ENCODE data around the gene SMIM36.

SMIM36 gene

DNA sequence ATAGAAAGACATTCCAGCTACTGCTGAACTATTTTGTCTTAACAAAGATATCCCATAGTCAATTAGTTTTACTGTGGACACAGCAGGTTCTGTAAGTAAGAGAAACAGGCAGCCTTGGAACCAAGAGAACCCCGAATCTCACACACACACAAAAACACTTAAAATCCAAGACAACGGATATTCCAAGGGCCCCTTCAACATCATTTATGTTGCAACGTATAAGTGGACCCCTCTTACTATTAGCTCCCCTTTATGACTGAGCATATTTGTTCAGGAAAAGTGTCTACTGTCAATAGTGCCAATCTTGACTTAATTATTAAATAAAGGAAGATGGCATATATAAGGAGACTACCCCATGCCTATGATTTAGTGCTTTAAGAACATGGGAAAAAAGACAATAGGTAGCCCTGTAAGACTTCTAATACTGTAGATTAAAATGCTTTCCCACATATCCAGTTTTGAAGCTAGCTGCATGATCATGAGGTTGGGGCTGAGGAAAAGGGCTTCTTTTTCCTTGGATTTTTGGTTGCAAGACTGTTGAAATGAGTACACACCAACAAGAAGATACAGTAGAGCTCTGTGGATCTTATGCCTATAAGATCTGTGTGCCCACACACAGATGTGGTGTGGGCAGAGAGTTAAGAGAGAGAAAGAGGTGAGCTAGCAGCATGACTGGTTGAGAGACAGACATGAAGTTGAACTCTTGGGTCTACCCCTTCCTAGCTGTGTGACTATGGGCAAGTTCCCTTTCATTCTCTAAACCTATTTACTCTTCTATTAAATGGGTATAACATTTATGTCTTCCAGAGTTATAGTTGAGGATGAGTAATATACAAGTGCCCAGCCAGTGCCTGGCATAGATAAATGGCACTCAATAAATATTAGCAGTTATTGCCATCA lies 92.6 kb downstream of the SMIM36 start:
- ChIA-PET CTCF (interaction anchor here (0.8 to 1.7 kb wide), 7 partner anchors 8 to 426 kb away, joined by 3 to 7 read pairs (median 3); no protein-coding TSS in a partner anchor), POLR2A (no interaction called here)
- DNase-seq (ENCODE audit: extremely low spot score), result no peak
- TF ChIP-seq, protein P1, sequence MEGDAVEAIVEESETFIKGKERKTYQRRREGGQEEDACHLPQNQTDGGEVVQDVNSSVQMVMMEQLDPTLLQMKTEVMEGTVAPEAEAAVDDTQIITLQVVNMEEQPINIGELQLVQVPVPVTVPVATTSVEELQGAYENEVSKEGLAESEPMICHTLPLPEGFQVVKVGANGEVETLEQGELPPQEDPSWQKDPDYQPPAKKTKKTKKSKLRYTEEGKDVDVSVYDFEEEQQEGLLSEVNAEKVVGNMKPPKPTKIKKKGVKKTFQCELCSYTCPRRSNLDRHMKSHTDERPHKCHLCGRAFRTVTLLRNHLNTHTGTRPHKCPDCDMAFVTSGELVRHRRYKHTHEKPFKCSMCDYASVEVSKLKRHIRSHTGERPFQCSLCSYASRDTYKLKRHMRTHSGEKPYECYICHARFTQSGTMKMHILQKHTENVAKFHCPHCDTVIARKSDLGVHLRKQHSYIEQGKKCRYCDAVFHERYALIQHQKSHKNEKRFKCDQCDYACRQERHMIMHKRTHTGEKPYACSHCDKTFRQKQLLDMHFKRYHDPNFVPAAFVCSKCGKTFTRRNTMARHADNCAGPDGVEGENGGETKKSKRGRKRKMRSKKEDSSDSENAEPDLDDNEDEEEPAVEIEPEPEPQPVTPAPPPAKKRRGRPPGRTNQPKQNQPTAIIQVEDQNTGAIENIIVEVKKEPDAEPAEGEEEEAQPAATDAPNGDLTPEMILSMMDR (IDR thresholded peaks at IDR 0.05; ENCODE audit: control extremely low read depth, extremely low read depth, low read depth, missing control alignments), result no peak

DNA sequence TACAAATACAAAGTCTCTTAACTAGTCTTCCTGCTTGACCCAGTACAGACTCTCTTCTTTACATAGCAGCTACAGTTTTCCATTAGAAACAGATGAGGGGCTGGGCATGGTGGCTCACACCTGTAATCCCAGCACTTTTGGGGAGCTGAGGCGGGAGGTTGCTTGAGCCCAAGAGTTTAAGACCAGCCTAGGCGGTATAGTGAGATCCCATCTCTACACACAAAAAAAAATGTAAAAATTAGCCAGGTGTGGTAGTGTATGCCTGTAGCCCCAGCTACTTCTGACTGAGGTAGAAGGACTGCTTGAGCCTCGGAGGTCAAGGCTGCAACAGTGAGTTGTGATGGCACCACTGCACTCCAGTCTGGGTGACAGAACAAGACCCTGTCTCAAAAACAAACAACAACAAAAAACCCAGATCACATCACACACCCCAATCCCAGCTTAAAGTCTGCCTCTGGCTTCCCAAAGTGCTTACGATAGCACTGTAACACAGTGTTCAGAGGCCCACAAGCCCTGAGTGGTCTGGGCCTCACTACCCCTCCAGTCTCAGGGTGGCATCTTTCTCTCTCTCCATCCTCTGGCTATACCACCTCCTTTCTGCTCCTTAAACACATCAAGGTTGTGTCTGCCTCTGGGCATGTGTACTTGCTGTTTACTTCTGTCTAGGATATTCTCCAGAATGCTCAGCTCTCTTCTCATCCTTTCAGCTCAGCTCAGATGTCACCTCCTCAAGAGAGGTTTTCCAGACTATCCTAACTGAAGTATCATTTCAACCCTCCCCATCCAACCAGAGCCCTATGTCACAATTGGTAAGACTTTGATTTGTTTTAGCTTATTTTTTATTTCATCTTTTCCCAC lies 93.6 kb downstream of the SMIM36 start:
- TF ChIP-seq, protein P1 (IDR thresholded peaks at IDR 0.05; ENCODE audit: control extremely low read depth, extremely low read depth, low read depth, missing control alignments), result no peak
- CTCF ChIA-PET, result interaction anchor here (0.8 to 1.7 kb wide), 8 partner anchors 9 to 425 kb away, joined by 3 to 7 read pairs (median 3); no protein-coding TSS in a partner anchor
- no peak for DNase-seq (ENCODE audit: extremely low spot score)
- POLR2A ChIA-PET, result no interaction called here

DNA sequence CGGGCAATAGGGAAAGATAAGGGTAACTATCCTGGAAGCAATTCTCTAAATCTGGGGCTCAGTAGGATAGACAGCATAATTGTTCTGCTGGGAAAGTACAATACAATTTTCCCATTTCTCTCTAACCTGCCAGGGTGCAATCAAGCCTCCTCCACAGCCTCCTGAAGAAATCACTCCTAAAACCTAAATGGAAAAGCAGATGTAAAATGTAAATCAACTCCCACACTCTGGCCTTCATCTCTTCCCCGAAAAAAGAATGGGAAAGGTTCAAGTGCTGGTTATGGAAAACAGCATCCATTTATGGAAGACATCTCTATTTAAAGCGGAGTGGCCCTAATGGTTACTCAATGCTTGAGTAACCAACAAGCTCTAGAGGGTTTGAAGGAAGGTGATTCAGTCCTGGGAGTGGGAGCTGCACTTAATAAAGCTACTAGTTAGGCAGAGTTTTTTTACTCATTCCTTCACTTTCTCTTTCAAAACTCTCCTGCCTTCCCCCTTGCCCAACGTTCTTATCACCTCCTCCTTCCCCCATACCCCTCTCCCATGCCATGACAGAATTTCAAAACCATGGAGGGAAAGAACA lies 94.7 kb downstream of the SMIM36 start:
- DNase-seq (ENCODE audit: extremely low spot score), result no peak
- CTCF ChIA-PET, result interaction anchor here (1.1 to 1.7 kb wide), 3 partner anchors 9 to 98 kb away, joined by 3 to 7 read pairs (median 3); no protein-coding TSS in a partner anchor
- TF ChIP-seq, protein P1 (IDR thresholded peaks at IDR 0.05; ENCODE audit: control extremely low read depth, extremely low read depth, low read depth, missing control alignments), result no peak
- POLR2A ChIA-PET, result no interaction called here

DNA sequence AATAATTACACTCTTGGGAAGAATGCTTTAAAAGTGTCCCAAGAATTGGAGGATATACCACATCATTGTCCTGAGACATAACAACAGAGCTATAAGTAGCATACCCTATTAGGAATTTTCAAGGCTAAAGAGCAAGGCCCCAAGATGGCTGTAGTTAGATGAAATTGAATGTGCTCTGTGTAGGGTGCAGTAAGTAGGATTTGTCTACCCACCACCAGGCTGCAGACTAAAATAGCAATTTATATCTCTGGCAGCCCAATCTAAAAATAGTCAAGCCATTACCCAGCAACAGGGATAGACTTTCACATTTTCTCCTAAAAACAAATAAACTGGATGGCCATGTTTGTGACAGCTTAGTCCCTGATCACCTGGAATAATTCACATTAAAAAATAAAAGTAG lies 95.3 kb downstream of the SMIM36 start:
- POLR2A ChIA-PET, result no interaction called here
- CTCF ChIA-PET, result interaction anchor here (1.0 to 2.6 kb wide), 4 partner anchors 9 to 98 kb away, joined by 3 to 6 read pairs (median 3); no protein-coding TSS in a partner anchor
- DNase-seq (ENCODE audit: extremely low spot score), result no peak
- TF ChIP-seq, protein P1 (IDR thresholded peaks at IDR 0.05; ENCODE audit: control extremely low read depth, extremely low read depth, low read depth, missing control alignments), result no peak

DNA sequence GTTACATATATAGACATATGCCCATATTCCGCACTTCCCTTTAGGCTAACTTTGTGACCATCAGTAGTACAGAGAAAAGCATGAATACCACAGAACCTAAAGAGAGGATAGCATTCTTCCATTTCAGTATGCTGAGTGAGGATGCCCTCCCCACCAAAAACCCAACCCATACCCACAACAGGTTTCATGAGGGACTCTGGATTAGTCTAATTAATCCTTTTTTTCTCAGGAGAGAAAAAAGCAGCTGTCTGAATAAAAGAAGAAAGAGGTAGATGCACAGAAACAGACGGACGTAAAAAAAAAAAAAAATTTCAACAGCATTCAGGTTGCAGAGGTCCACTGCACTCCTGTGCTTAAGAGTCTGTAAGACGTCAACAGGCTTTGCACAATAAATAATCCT lies 96.3 kb downstream of the SMIM36 start:
- ChIA-PET POLR2A (no interaction called here), CTCF (interaction anchor here (1.0 to 2.6 kb wide), 2 partner anchors 18 to 99 kb away, joined by 3 to 6 read pairs; no protein-coding TSS in a partner anchor)
- TF ChIP-seq, protein P1 (IDR thresholded peaks at IDR 0.05; ENCODE audit: control extremely low read depth, extremely low read depth, low read depth, missing control alignments), result no peak
- DNase-seq (ENCODE audit: extremely low spot score), result no peak
